HG02840 (cell line): ENCODE data around the gene NPLOC4.
"Not testable (repeated sequence)": the region's sequence is repeated elsewhere in the genome, so short reads cannot be mapped to it uniquely, and the experiment has no call there.

ENCODE experiments used
- ATAC-seq: cut with Tn5 transposase; IDR thresholded peaks from one replicate; pipeline ENCODE4 v1.9.1; 2021; ENCODE audit warnings: mild to moderate bottlenecking, moderate library complexity, moderate number of reproducible peaks; ENCODE audit not compliant: unreplicated experiment, low FRiP score

NPLOC4 gene

GRCh38 chr17:81599719-81600486 is 37.0 kb downstream of the NPLOC4 start:
- ATAC-seq: no peak

DNA sequence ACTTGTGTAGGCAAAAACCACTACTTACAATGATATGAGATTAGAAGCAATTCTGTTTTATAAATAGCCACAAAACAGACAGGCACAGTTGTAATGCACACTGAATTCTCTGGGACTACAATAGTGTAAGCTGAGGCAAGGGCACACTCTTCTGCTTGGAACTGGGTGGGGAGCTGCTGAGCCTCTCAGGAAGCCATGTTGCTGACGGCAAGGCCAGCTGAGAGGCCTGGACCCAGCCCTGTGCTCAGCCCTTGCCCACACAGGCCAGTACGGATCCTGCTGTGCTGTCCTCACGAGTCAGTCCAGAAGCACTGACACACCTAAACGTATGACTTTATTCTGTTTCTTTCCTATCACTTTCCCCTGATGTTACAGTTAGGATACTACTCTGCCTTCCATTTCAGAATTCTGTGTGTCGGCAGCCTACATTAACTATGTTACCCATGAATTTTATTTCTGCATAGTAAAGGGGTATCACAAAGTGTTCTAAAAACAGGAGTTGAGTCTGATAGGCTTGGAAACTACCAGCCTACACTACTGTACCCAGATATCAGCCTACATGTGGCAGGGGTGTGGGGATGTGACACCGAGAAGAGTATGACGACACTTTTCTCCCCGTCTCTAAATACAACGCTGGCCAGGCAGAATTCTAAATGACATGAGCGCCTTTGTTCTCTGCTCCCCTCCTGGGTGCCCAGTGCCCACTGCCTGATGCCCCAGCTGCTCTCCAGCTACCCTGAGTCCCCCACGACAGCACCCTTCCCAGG is 43.6 kb downstream of the NPLOC4 start:
- no peak for ATAC-seq

DNA sequence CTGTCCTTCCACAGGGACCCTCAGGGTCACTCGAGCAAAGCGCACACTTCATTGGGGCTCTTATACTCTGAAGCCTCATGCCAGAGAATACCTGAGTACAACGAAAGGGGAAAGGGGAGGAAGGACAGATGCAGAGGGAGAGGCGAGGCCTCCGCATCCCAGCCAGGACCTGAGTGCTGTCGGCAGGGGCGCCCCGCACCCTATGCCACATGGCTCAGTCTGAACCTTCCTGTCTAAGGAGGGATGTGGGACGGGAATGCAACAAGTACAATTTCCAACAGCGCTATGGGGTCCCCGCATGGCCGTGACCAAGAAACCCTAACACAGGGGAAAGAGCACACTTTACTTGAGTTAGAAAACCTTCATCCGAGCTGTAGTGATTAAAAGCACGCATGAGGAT is 44.9 kb downstream of the NPLOC4 start:
- ATAC-seq: no peak

DNA sequence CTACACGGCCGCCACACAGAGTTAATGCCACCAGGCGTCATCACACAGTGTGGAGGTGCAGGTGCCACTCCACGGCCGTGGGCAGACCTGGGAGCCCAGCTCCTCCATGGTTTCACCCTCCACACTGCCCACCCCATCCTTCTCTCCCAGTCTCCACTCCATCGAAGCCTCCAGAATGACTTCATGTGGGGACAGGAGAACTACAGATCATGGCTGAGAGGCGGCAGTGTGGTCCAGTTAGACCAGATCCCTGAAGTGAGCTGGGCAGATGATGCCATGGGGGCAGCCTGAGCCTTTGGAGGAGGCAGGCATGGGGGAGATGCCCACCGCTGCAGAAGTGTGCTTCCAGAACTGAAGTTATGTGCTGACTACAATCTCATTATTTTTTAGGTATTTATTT is 46.8 kb downstream of the NPLOC4 start:
- ATAC-seq: no peak

GRCh38 chr17:81589612-81590011 is 47.3 kb downstream of the NPLOC4 start:
- ATAC-seq: no peak

- no peak for ATAC-seq
These were observed 50.8 kb downstream of the NPLOC4 start for GRCh38 chr17:81586096-81586495.

DNA sequence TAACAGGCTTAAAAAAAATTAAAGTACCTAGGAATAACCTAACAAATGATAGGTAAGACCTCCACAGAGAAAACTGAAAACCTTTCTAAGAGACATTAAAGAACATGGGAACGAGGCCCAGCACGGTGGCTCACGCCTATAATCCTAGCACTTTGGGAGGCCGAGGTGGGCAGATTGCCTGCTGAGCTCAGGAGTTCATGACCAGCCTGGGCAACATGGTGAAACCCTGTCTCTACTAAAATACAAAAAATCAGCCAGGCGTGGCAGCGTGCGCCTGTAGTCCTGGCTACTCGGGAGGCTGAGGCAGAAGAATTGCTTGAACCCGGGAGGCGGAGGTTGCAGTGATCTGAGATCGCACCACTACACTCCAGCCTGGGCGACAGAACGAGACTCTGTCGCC is 52.1 kb downstream of the NPLOC4 start:
- not testable (repeated sequence) for ATAC-seq

- no peak for ATAC-seq
These were observed 53.1 kb downstream of the NPLOC4 start for GRCh38 chr17:81583589-81584342.

DNA sequence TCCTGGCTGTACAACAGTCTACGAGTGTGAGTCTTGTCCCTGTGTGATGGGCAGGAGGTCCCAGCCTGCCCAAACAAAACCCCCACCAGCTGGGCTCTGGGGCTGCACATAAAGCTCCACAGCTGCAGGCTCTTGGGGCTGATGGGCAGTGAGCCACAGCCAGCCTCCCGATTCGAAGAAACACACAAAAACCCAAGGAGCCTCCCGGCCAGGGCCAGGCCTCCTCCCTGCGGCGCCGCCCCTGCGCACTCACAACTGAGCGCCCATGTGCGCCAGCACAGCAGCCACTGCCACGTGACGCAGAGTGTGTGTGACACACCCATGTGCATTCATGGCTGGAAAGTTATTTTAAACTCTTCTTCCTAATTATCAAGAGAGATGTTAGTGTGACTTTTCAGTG is 54.2 kb downstream of the NPLOC4 start:
- ATAC-seq: no peak

GRCh38 chr17:81582341-81582740 is 54.6 kb downstream of the NPLOC4 start:
- ATAC-seq: no peak

DNA sequence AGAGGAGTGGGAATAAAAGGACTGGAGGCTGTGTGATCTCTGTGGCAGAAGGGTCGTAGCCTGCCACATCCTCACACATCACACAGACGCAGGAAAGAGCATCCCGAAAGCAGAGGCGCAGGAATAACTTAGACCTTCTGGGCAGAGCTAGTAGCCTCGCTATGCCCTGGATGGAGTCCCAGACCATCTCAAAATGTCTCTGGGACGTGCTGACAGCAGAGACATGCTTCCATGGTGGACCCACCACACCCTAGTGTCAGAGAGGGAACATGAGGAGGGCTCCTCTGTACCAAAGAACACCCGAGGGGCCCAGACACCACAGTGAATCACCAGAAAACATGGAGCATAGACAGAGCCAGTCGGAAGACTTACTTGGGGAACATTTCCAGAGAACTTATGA is 55.2 kb downstream of the NPLOC4 start:
- ATAC-seq: no peak

- ATAC-seq: no peak
These were observed 56.4 kb downstream of the NPLOC4 start for GRCh38 chr17:81580481-81580880.

DNA sequence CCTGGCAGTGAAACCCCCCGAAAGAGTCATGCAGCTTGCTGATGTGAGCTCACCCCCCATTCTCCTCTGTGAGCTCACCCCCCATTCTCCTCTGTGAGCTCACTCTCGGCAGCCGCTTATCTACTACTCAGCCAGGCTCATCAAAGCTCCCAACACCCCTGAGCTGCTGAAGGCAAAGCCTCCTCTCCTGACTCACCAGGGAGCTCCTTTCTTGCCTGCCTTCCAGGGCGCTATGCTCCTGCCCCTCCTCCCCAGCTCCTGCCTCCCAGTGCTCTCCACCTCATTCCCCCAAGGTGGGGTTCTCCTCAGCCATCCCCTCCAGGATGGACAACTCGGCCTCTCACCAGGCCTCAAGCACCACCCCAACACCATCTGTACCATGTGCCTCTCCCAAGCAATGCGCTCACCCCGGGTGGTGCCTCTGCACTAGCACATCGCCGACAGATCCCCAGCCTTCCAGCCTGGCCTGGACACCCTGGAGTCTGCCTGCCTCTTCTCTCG is 57.0 kb downstream of the NPLOC4 start:
- no peak for ATAC-seq

- no peak for ATAC-seq
These were observed 57.6 kb downstream of the NPLOC4 start for GRCh38 chr17:81579298-81579697.

DNA sequence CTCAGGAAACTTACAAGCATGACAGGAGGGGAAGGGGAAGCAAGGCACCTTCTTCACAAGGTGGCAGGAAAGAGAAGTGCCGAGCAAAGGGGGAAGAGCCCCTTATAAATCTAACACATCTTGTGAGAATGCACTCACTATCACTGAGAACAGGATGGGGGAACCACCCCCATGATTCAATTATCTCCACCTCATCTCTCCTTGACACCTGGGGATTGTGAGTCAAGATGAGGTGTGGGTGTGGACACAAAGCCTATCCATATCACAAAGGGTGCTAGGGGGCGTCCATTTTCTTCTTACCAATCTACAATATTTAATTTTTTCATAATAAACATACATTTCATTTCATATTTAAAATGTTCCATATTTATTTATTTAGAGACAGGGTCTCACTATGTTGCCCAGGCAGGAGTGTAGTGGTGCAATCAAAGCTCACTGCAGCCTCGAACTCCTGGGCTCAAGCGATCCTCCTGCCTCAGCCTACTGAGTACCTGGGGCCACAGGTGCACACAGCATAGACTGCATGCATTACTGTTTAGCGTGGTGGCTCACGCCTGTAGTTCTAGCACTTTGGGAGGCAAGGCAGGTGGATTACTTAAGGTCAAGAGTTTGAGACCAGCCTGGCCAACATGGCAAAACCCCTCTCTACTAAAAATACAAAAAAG is 58.2 kb downstream of the NPLOC4 start:
- no peak for ATAC-seq

DNA sequence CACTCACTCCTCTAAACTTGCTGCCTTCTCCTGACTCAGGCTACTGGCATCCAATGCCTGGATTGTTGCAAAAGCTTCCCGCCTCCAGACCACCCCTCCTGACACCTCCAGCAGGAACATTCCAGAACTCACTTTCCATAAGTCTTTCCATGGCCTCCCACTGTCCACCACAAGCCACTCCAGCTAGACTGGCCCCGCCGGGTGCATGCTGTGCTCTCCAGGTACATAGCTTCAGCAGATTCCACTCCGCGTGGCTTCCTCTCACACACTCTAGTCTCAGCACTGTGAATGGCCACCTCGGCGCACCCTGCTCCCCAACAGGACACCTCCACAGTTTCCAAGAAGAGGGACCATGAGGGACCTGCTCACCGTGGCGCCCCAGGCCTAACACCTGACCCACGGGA is 58.9 kb downstream of the NPLOC4 start:
- ATAC-seq: no peak

- ATAC-seq: no peak
These were observed 59.5 kb downstream of the NPLOC4 start for GRCh38 chr17:81577278-81578000.

DNA sequence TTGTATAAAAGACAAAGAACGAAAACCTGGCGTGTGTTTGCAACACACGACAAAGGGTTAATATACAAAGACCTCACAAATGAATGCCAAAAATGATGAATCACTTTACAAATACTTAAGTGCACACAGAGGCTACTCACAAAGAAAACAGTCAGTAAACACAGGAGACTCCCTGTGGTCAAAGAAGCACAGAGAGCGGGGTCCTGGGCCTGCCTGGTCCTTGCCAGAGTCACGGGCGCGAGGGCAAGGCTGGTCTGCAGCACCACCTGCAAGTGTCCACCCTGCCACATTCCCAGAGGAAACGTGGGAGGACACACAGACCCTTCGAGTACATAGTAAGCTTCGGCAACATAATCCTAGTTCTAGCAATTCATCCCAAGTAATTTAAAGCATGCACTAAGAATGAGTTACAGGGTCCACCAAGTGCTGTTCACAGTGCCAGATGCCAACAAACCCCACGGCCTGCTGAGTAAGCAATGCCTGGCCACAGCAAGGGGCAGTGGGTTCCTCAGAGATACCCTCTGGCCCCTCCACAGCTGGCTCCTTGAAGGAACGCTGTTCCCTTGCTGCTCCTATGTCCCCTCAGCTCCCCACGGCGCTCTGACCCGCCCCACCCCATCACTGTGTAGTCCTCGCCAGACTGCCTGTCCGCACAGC is 60.2 kb downstream of the NPLOC4 start:
- ATAC-seq: no peak

DNA sequence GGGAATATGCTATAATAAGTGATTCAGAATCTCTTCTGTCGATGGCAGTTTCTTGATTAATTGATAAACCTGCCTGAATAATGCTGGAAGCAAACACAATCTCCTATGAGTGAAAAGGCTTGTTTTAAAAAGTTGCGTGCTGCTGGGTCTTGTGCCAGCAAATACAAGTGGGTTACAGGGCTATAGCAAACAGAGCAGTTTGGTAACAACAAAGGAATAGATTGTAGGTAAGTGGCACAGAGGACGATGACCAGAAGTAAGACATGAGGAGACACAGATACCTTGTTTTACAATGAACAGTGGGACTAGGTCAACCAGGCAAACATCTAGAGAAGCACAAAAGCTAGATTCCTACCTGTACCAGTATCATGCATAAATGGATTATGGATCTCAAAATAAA is 61.1 kb downstream of the NPLOC4 start:
- ATAC-seq: no peak

GRCh38 chr17:81574643-81574956 is 62.3 kb downstream of the NPLOC4 start:
- no peak for ATAC-seq
